LNCAP (cell line): ENCODE data around the gene RNASE7.

Experiments
- CTCF ChIP-seq: fragments of 450-650 bp; IDR thresholded peaks from 2 replicates; pipeline ENCODE4 v1.5.1; 2017; ENCODE audit warnings: mild to moderate bottlenecking

RNASE7 gene

GRCh38 chr14:21050597-21050996 lies 8.4 kb downstream of the RNASE7 start:
- TF ChIP-seq CTCF: no peak

DNA sequence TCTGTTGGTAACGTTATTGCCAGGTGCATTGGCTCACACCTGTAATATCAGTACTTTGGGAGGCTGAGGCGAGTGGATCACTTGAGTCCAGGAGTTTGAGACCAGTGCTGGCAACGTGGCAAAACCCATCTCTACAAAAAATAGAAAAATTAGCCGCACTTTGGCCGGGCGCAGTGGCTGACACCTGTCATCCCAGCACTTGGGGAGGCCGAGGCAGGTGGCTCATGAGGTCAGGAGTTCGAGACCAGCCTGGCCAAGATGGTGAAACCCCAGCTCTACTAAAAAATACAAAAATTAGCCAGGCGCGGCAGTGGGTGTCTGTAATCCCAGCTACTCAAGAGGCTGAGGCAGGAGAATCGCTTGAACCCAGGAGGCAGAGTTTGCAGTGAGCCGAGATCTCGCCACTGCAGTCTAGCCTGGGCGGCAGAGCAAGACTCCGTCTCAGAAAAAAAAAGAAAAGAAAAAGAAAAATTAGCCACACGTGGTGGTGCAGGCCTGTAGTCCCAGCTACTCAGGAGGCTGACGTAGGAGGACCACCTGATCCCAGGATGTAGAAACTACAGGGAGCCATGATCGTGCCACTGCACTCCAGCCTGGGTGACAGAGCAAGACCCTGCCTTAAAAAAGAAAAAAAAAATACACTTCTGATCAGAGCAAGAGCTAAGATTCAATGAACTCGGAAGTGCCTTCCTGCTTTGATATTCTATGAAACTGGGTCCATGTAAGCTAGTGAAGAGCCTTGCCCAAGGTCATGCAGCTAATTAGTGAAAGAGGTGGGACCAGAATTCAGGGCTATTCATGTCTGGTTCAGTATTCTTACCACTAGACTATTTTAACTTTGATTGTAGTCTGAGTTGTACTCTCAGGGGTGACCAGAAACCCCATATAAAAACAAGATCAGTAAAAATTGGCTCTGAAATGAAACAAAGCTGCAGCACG lies 11.3 kb downstream of the RNASE7 start:
- no peak for TF ChIP-seq CTCF

DNA sequence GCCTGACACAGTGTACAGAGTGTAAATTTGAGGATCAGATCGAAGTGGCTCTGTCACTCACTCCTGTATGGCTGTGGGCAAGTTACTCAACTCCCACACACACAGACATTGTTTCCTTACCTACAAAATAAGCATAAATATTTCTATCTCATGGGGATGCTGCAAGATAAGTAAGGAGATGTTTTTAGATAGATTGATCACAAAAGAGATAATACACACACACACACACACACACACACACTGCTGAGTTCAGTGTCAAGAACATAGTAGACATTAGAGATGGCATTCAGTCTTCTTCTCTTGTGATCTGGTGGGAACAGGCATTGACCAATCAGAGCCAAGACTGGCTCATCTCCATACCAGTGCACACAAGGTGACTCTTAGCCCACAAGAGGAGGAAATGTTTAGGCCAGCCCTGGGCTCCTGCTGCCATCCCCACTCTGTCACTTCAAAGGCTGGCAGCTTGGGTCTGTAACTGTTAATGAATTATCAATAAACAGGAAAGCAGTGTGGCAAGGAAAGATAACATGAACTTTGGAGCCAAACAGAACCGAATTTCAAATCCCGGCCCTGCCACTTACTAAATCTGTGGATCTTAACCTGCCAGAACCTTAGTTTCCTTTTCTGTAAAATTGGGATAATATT lies 12.1 kb downstream of the RNASE7 start:
- TF ChIP-seq CTCF: no peak

DNA sequence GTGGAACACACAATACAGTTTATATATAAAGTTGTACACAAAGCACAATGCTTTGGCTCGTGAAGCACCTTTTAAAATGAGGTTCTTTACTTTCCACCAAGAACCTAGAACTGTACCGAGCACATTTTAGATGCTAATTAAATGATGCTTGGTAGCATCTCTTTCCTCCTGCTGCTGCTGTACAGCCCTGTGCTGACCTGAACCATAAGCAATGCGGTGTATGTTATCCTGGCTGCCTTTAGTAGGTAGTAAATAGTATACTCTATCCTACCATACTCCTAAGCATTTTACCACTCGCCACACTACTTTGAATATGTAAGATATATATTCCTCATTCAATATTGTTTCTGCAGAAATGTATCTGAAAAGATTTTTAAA lies 12.6 kb downstream of the RNASE7 start:
- no peak for TF ChIP-seq CTCF

DNA sequence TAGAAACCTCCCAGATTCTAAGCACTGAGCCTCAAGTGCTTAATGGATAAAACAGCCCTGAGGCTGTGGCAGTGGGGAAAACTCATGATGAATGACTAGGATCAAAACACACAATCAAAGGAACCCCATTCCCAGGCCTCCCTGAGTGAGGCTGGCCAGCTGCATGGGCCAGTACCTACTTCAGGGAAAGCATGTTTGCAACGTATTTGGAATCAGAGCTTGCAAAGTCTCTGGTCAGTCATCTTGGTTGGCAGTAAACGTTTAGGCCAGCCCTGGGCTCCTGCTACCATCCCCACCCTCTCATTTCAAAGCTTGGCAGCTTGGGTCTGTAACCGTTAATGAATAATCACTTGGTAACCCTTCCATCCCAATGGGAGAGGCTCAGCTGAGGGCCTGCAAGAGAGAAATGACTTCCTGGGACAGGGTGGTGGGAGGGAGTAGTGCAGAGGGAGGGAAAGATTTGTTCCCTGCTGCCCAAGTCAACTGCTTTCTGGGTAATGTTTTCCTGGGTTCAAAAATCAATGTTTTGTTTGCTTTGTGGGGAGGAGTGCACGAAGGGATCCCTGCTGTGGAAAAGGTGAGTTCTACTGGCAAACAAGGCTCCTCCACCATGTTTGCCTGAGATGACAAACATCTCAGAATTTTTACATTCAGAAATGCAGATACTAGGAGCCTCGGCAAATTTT lies 13.4 kb downstream of the RNASE7 start:
- TF ChIP-seq CTCF: no peak

GRCh38 chr14:21056520-21057163 lies 14.5 kb downstream of the RNASE7 start:
- no peak for TF ChIP-seq CTCF
